Lower leg skin (tissue), 4 donors: ENCODE results near the gene JSRP1. TPM values are rescaled to one million over a fixed set of nuclear protein-coding genes. Genes with fewer than 3 reads are reported as not detected.

Source experiments
- DNase-seq, 2 donors: peaks; one replicate each; pipeline ENCODE4 v3.0.0-alpha.2; 2019; ENCODE audit warnings: low spot score in 2 of 2
- H3K4me3 ChIP-seq: fragments of 200-600 bp; sonication (generic); 2 replicates; pipeline ENCODE4 v1.5.1; 2017; ENCODE audit warnings: mild to moderate bottlenecking, low read depth; ENCODE audit not compliant: poor library complexity, severe bottlenecking
- CTCF ChIP-seq, 3 donors: fragments of 450-650 bp; IDR thresholded peaks; one replicate each; pipeline ENCODE4 v1.5.1; 2016; ENCODE audit warnings: antibody characterized with exemption in 3 of 3, mild to moderate bottlenecking in 3 of 3, moderate library complexity in 2 of 3
- POLR2A ChIP-seq, 2 donors: fragments of 450-650 bp; IDR thresholded peaks; one replicate each; pipeline ENCODE4 v1.6.1; 2016 to 2017; ENCODE audit warnings: antibody characterized with exemption in 2 of 2, mild to moderate bottlenecking in 1 of 2, moderate library complexity in 1 of 2
- WGBS, 2 donors: methylation state at CpG; one replicate each; pipeline ENCODE4 v1.1.5; 2018; 5-methylcytosine and 5-hydroxymethylcytosine counted together
- intact Hi-C: fragments of 100-400 bp; cut with DNase I; formaldehyde crosslinking; loops from one replicate; pipeline ENCODE4 v1.15.0; 2023; ENCODE audit warnings: low total_unique reads
- total RNA-seq, 4 donors: library from RNA; depleted of rRNA; stranded (reverse); fragments of >200 nt; gene quantifications; one replicate each; pipeline ENCODE4 v1.1.0, GENCODE V29; 2016

JSRP1 gene
- total RNA-seq, 4 donors from 2014 or later, result not detected

- DNase-seq, result no peak
- intact Hi-C loops, result no loop called here
- TF ChIP-seq CTCF (IDR thresholded peaks at IDR 0.05), result no peak
- TF ChIP-seq POLR2A (IDR thresholded peaks at IDR 0.05), result no peak
- 90 to 92% methylated on average over 37 to 43 of the region's 48 CpGs for WGBS, 2 donors
- no peak overlapping the region for H3K4me3 ChIP-seq
Measured at GRCh38 chr19:2228157-2229030, 27.8 kb downstream of the JSRP1 start.

GRCh38 chr19:2227415-2228156 lies 28.6 kb downstream of the JSRP1 start:
- intact Hi-C loops, result no loop called here
- TF ChIP-seq CTCF (IDR thresholded peaks at IDR 0.05) (no peak), POLR2A (IDR thresholded peaks at IDR 0.05) (no peak)
- WGBS, 2 donors, result 40 to 76% methylated on average over 44 to 48 of the region's 67 CpGs
- no peak for DNase-seq
- H3K4me3 ChIP-seq, result no peak overlapping the region

DNA sequence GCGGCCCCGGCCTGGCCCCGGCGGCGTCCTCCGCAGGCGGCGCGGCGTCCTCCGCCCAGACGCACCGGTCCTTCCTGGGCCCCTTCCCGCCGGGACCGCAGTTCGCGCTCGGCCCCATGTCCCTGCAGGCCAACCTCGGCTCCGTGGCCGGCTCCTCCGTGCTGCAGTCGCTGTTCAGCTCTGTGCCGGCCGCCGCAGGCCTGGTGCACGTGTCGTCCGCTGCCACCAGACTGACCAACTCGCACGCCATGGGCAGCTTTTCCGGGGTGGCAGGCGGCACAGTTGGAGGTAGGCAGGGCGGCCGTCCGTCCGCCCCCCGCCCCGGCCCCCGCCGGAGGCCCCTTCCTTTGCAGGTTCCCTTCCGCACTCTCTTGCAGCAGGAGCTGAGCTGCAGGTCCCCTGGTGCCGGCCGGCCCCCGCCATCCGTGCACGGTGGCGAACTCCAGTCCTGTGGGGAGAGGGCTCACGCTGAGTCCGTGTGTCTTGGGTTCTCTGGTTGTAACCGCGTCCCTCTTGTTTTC lies 29.3 kb downstream of the JSRP1 start:
- TF ChIP-seq POLR2A (IDR thresholded peaks at IDR 0.05) (no peak), CTCF (IDR thresholded peaks at IDR 0.05) (no peak)
- DNase-seq, result no peak
- WGBS, 2 donors, result 93 to 94% methylated on average over 49 to 53 of the region's 53 CpGs
- no peak overlapping the region for H3K4me3 ChIP-seq
- intact Hi-C loops, result no loop called here

DNA sequence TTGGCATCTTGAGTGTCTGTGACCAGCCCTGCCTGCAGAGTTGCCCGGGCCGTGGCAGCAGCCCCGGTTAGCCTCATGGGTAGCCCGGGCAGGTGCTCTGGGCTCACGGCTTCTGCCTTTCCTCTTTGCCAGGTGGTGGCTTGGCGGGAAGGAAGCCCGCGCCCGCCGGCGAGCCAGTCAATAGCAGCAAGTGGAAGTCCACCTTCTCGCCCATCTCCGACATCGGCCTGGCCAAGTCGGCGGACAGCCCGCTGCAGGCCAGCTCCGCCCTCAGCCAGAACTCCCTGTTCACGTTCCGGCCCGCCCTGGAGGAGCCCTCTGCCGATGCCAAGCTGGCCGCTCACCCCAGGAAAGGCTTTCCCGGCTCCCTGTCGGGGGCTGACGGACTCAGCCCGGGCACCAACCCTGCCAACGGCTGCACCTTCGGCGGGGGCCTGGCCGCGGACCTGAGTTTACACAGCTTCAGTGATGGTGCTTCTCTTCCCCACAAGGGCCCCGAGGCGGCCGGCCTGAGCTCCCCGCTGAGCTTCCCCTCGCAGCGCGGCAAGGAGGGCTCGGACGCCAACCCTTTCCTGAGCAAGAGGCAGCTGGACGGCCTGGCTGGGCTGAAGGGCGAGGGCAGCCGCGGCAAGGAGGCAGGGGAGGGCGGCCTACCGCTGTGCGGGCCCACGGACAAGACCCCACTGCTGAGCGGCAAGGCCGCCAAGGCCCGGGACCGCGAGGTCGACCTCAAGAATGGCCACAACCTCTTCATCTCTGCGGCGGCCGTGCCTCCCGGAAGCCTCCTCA lies 30.0 kb downstream of the JSRP1 start:
- TF ChIP-seq POLR2A (IDR thresholded peaks at IDR 0.05) (no peak), CTCF (IDR thresholded peaks at IDR 0.05) (no peak)
- intact Hi-C loops, result no loop called here
- 90 to 95% methylated on average over 46 to 58 of the region's 59 CpGs for WGBS, 2 donors
- H3K4me3 ChIP-seq, result no peak overlapping the region
- no peak for DNase-seq

- WGBS, 2 donors, result 93 to 96% methylated on average over 32 of the region's 32 CpGs
- TF ChIP-seq CTCF (IDR thresholded peaks at IDR 0.05), result no peak
- no peak for TF ChIP-seq POLR2A (IDR thresholded peaks at IDR 0.05)
- no peak overlapping the region for H3K4me3 ChIP-seq
- DNase-seq, result no peak
- intact Hi-C loops, result no loop called here
Measured at GRCh38 chr19:2225415-2226050, 30.7 kb downstream of the JSRP1 start.
